ENCODE data around the gene TSEN15.

GRCh38 chr1:184004935-184005334 is 46.6 kb upstream of the TSEN15 start:
- TF ChIP-seq, protein P1, sequence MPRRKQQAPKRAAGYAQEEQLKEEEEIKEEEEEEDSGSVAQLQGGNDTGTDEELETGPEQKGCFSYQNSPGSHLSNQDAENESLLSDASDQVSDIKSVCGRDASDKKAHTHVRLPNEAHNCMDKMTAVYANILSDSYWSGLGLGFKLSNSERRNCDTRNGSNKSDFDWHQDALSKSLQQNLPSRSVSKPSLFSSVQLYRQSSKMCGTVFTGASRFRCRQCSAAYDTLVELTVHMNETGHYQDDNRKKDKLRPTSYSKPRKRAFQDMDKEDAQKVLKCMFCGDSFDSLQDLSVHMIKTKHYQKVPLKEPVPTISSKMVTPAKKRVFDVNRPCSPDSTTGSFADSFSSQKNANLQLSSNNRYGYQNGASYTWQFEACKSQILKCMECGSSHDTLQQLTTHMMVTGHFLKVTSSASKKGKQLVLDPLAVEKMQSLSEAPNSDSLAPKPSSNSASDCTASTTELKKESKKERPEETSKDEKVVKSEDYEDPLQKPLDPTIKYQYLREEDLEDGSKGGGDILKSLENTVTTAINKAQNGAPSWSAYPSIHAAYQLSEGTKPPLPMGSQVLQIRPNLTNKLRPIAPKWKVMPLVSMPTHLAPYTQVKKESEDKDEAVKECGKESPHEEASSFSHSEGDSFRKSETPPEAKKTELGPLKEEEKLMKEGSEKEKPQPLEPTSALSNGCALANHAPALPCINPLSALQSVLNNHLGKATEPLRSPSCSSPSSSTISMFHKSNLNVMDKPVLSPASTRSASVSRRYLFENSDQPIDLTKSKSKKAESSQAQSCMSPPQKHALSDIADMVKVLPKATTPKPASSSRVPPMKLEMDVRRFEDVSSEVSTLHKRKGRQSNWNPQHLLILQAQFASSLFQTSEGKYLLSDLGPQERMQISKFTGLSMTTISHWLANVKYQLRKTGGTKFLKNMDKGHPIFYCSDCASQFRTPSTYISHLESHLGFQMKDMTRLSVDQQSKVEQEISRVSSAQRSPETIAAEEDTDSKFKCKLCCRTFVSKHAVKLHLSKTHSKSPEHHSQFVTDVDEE (CRISPR knock-in tag; IDR thresholded peaks at IDR 0.05) = no peak
- TF ChIP-seq BACH2 (CRISPR knock-in tag; IDR thresholded peaks at IDR 0.05; ENCODE audit: borderline replicate concordance) = no peak
- TF ChIP-seq ZNF8 (CRISPR knock-in tag; IDR thresholded peaks at IDR 0.05) = no peak
- TF ChIP-seq ZFP30 (CRISPR knock-in tag; IDR thresholded peaks at IDR 0.05) = no peak
- no peak for TF ChIP-seq POU6F1 (CRISPR knock-in tag; IDR thresholded peaks at IDR 0.05; ENCODE audit: borderline replicate concordance, low read depth)
- TF ChIP-seq ZFP3 (CRISPR knock-in tag; IDR thresholded peaks at IDR 0.05) = no peak
- no peak for TF ChIP-seq ZNF70 (CRISPR knock-in tag; IDR thresholded peaks at IDR 0.05)
- TF ChIP-seq ZC3H10 (CRISPR knock-in tag; IDR thresholded peaks at IDR 0.05) = no peak
- TF ChIP-seq TCF4 (CRISPR knock-in tag; IDR thresholded peaks at IDR 0.05; ENCODE audit: borderline replicate concordance) = no peak
- no peak for TF ChIP-seq ZNF565 (CRISPR knock-in tag; conservative IDR thresholded peaks at IDR 0.05; ENCODE audit: low read depth)
- TF ChIP-seq, protein P2, sequence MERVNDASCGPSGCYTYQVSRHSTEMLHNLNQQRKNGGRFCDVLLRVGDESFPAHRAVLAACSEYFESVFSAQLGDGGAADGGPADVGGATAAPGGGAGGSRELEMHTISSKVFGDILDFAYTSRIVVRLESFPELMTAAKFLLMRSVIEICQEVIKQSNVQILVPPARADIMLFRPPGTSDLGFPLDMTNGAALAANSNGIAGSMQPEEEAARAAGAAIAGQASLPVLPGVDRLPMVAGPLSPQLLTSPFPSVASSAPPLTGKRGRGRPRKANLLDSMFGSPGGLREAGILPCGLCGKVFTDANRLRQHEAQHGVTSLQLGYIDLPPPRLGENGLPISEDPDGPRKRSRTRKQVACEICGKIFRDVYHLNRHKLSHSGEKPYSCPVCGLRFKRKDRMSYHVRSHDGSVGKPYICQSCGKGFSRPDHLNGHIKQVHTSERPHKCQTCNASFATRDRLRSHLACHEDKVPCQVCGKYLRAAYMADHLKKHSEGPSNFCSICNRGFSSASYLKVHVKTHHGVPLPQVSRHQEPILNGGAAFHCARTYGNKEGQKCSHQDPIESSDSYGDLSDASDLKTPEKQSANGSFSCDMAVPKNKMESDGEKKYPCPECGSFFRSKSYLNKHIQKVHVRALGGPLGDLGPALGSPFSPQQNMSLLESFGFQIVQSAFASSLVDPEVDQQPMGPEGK (CRISPR knock-in tag; IDR thresholded peaks at IDR 0.05; ENCODE audit: borderline replicate concordance) = no peak

All from SK-N-SH treated with all-trans-retinoic acid at 6 μM for 48 hours (cell line).